Liver (tissue), 3 donors: Measurements from ENCODE around the gene RASSF1.

ENCODE experiments used
- ATF3 ChIP-seq: IDR thresholded peaks from 2 replicates; pipeline ENCODE4 v1.6.1; 2016; ENCODE audit warnings: antibody characterized with exemption
- CTCF ChIP-seq: fragments of 150-350 bp; IDR thresholded peaks from 2 replicates; pipeline ENCODE4 v1.5.1; 2017; ENCODE audit warnings: improper control_type of control experiment, low read depth, low read length; ENCODE audit not compliant: missing input control
- EGR1 ChIP-seq, 2 donors: IDR thresholded peaks; 2 replicates each; pipeline ENCODE4 v1.6.1; 2016 to 2018; ENCODE audit warnings: antibody characterized with exemption in 2 of 2, low read depth in 2 of 2
- GABPA ChIP-seq, 2 donors: IDR thresholded peaks in 1 of 2; conservative IDR thresholded peaks in 1 of 2; 2 replicates each; pipeline ENCODE4 v1.6.1; 2016; ENCODE audit warnings: antibody characterized with exemption in 2 of 2, mild to moderate bottlenecking in 1 of 2, moderate library complexity in 1 of 2
- JUND ChIP-seq, 2 donors: IDR thresholded peaks; 2 replicates each; pipeline ENCODE4 v1.6.1; 2016; ENCODE audit warnings: antibody characterized with exemption in 2 of 2
- MAX ChIP-seq: IDR thresholded peaks from 2 replicates; pipeline ENCODE4 v1.6.1; 2016; ENCODE audit warnings: antibody characterized with exemption
- NR2F2 ChIP-seq: IDR thresholded peaks from 2 replicates; pipeline ENCODE4 v1.6.1; 2016; ENCODE audit warnings: antibody characterized with exemption
- RAD21 ChIP-seq, 2 donors: IDR thresholded peaks; 2 replicates each; pipeline ENCODE4 v1.6.1; 2016; ENCODE audit warnings: antibody characterized with exemption in 2 of 2, mild to moderate bottlenecking in 2 of 2
- REST ChIP-seq: IDR thresholded peaks from 2 replicates; pipeline ENCODE4 v1.6.1; 2016; ENCODE audit warnings: antibody characterized with exemption, mild to moderate bottlenecking
- SP1 ChIP-seq: IDR thresholded peaks from 2 replicates; pipeline ENCODE4 v1.6.1; 2018; ENCODE audit warnings: antibody characterized with exemption, mild to moderate bottlenecking
- TAF1 ChIP-seq: conservative IDR thresholded peaks from 2 replicates; pipeline ENCODE4 v1.6.1; 2016; ENCODE audit warnings: antibody characterized with exemption, mild to moderate bottlenecking
- YY1 ChIP-seq: IDR thresholded peaks from 2 replicates; pipeline ENCODE4 v1.6.1; 2016; ENCODE audit warnings: antibody characterized with exemption, mild to moderate bottlenecking
- ZBTB33 ChIP-seq: IDR thresholded peaks from 2 replicates; pipeline ENCODE4 v1.6.1; 2016; ENCODE audit warnings: antibody characterized with exemption
- donor health status: healthy.
- donor health status: healthy.

- TF ChIP-seq CTCF: no peak
- TF ChIP-seq ATF3: no peak
- no peak for TF ChIP-seq SP1
- no peak for TF ChIP-seq ZBTB33
- no peak for TF ChIP-seq JUND (IDR thresholded peaks at IDR 0.05)
- TF ChIP-seq RAD21 (IDR thresholded peaks at IDR 0.05): no peak
- no peak for TF ChIP-seq GABPA (IDR thresholded peaks at IDR 0.05 in 1 of 2, conservative IDR thresholded peaks at IDR 0.05 in 1 of 2)
- TF ChIP-seq TAF1: no peak
- TF ChIP-seq REST: no peak
- TF ChIP-seq MAX: no peak
- no peak for TF ChIP-seq YY1
- TF ChIP-seq EGR1 (IDR thresholded peaks at IDR 0.05; ENCODE audit: low read depth in 2 of 2): no peak
- TF ChIP-seq NR2F2: no peak
Measured at GRCh38 chr3:50350213-50350526, 9.5 kb upstream of the RASSF1 start.
